Measurements from ENCODE around the gene MMP23B. TPM values are rescaled to one million over a fixed set of nuclear protein-coding genes. Genes with fewer than 3 reads are reported as not detected.

The MMP23B gene
- total RNA-seq, 1 experiment from 2014 or later: 0.67 TPM

DNA sequence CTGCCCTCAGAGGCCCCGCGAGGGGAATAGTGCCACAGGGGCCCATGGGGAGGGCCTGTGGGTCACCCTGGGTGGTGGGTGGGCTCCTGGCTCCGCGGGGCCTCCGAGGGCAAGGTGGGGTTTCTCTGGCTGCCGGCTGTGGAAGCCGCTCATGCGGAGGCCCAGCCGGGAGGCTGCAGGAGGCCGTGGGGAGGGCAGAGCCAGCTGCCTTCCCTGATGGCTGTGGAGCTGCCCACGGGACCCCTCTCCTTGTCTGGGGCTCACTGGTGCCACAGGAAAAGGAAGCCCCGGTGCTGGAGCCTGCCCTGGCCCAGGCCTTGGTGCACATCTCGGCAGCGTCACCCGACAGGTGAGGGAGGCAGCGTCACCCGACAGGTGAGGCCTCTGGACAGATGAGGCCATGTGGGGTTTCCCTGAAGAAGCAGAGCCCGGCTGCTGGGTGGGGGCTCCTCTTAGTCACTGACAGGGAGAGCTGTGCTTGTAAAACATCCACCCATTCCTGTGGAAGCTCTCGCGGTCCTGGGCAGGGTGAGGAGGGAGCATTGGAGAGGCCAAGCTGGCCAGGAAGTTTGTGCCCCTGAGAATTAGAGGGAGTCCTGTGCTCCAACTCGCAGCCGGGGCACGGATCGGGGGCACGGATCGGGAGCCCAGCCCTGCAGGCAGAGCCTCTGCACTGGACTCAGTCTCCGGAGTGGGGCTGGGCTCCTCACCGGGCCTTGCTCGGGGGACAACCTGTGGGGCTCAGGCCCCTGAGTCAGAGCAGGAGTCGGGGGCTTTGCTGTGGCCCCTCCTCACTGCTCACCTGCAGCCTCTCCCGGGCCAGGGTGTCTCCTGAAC, 10.6 kb upstream of the MMP23B start:
- no TSS peak for BruUV-seq (replicated peaks)
- Histone ChIP-seq H3K4me3 (ENCODE audit: low read depth, low read length, poor library complexity, severe bottlenecking) (no peak overlapping the region), H3K27ac (ENCODE audit: low read depth, low read length, poor library complexity, severe bottlenecking) (no peak overlapping the region), H3K4me1 (ENCODE audit: insufficient read depth, low read length, poor library complexity, severe bottlenecking) (peaks cover 4% of the 10 kb centered on the region), H3K36me3 (ENCODE audit: insufficient read depth, low read length, poor library complexity, severe bottlenecking) (no peaks in the 10 kb centered on the region), H3K9me3 (ENCODE audit: low read depth, low read length, poor library complexity, severe bottlenecking) (no peaks in the 10 kb centered on the region), H3K27me3 (replicated peaks; ENCODE audit: insufficient read depth, low read depth, low read length, poor library complexity) (no peaks in the 10 kb centered on the region)
- TF ChIP-seq, protein P1, sequence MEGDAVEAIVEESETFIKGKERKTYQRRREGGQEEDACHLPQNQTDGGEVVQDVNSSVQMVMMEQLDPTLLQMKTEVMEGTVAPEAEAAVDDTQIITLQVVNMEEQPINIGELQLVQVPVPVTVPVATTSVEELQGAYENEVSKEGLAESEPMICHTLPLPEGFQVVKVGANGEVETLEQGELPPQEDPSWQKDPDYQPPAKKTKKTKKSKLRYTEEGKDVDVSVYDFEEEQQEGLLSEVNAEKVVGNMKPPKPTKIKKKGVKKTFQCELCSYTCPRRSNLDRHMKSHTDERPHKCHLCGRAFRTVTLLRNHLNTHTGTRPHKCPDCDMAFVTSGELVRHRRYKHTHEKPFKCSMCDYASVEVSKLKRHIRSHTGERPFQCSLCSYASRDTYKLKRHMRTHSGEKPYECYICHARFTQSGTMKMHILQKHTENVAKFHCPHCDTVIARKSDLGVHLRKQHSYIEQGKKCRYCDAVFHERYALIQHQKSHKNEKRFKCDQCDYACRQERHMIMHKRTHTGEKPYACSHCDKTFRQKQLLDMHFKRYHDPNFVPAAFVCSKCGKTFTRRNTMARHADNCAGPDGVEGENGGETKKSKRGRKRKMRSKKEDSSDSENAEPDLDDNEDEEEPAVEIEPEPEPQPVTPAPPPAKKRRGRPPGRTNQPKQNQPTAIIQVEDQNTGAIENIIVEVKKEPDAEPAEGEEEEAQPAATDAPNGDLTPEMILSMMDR (conservative IDR thresholded peaks at IDR 0.05; ENCODE audit: low read depth, low read length): no peak
- intact Hi-C loops (cut with micrococcal nuclease; ENCODE audit: unreplicated experiment): no loop called here
- ChIA-PET CTCF (no interaction called here), POLR2A (ENCODE audit: low non-redundant PET) (no interaction called here)
- no peak for DNase-seq (ENCODE audit: low spot score)

DNA sequence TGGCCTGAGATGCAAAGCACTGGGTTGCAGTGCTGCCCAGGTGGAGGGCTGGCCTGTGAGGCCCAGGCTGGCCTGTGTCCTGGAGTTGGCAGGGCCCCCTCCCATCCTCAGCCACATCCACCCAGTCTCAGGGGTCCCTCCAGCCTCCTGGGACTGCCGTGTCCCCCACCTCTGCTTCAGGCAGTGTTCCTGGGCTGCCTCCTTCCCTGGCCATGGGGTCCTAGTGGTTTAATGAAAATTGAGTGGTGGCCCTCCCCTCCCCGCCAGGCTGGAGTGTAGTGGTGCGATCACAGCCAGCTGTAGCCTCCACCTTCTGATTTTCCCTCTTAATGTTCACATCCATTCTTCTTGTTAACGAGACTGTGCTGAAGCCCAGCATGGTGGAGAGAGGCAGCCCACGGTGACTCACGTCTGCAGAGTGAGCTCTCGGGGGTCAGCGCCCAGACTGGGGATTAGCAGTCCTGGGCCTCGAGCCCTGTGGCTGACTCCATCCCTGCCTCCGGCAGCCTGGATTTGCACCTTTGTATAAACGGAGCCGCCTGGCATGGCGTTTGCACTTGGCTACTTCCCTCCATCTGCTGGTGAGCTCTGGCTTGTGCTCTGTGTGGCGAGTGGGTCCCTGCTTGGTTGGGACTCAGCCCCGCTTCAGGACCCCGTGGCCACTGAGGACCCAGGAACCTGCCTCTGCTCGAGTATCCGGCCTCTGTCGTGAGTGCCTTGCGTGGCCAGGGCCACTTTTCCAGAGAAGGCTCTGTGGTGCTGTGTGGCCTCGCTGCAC, 9.8 kb upstream of the MMP23B start:
- Histone ChIP-seq H3K27ac (ENCODE audit: low read depth, low read length, poor library complexity, severe bottlenecking) (no peak overlapping the region), H3K9me3 (ENCODE audit: low read depth, low read length, poor library complexity, severe bottlenecking) (no peaks in the 10 kb centered on the region), H3K27me3 (replicated peaks; ENCODE audit: insufficient read depth, low read depth, low read length, poor library complexity) (no peaks in the 10 kb centered on the region), H3K4me1 (ENCODE audit: insufficient read depth, low read length, poor library complexity, severe bottlenecking) (peaks cover 4% of the 10 kb centered on the region), H3K4me3 (ENCODE audit: low read depth, low read length, poor library complexity, severe bottlenecking) (no peak overlapping the region), H3K36me3 (ENCODE audit: insufficient read depth, low read length, poor library complexity, severe bottlenecking) (no peaks in the 10 kb centered on the region)
- ChIA-PET POLR2A (ENCODE audit: low non-redundant PET) (no interaction called here), CTCF (no interaction called here)
- BruUV-seq (replicated peaks): no TSS peak
- intact Hi-C loops (cut with micrococcal nuclease; ENCODE audit: unreplicated experiment): no loop called here
- no peak for DNase-seq (ENCODE audit: low spot score)
- TF ChIP-seq, protein P1 (conservative IDR thresholded peaks at IDR 0.05; ENCODE audit: low read depth, low read length): no peak
- TF ChIP-seq EZH2 (IDR thresholded peaks at IDR 0.05; ENCODE audit: borderline replicate concordance, low read depth, low read length, poor library complexity, severe bottlenecking): no peak

DNA sequence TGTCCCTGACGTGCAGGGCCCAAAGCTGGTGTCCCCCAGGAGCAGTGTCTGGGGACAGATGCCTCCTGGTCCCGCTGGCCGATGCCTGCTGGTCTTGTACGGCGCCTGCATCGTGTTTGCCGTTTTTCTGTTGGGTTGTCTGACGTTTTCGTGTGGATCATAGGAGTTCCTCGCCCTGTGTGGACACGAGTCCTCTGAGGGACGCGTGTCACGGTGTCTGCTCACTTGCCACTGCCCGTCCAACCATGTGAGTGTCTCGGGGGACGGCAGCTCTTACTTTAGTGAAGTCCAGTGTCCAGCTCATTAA, 9.2 kb upstream of the MMP23B start:
- Histone ChIP-seq H3K4me3 (ENCODE audit: low read depth, low read length, poor library complexity, severe bottlenecking) (no peak overlapping the region), H3K4me1 (ENCODE audit: insufficient read depth, low read length, poor library complexity, severe bottlenecking) (peaks cover 4% of the 10 kb centered on the region), H3K27ac (ENCODE audit: low read depth, low read length, poor library complexity, severe bottlenecking) (no peak overlapping the region), H3K36me3 (ENCODE audit: insufficient read depth, low read length, poor library complexity, severe bottlenecking) (no peaks in the 10 kb centered on the region), H3K9me3 (ENCODE audit: low read depth, low read length, poor library complexity, severe bottlenecking) (no peaks in the 10 kb centered on the region), H3K27me3 (replicated peaks; ENCODE audit: insufficient read depth, low read depth, low read length, poor library complexity) (no peaks in the 10 kb centered on the region)
- no peak for DNase-seq (ENCODE audit: low spot score)
- CTCF ChIA-PET: no interaction called here
- BruUV-seq (replicated peaks): no TSS peak
- POLR2A ChIA-PET (ENCODE audit: low non-redundant PET): no interaction called here
- intact Hi-C loops (cut with micrococcal nuclease; ENCODE audit: unreplicated experiment): no loop called here
- no peak for TF ChIP-seq EZH2 (IDR thresholded peaks at IDR 0.05; ENCODE audit: borderline replicate concordance, low read depth, low read length, poor library complexity, severe bottlenecking)
- TF ChIP-seq, protein P1 (conservative IDR thresholded peaks at IDR 0.05; ENCODE audit: low read depth, low read length): no peak
